Hepatic stellate cell (primary cell): Measurements from ENCODE around the gene DLGAP3.

ENCODE experiments used
- DNase-seq: peaks from one replicate; pipeline ENCODE4 v3.0.0; 2011; ENCODE audit warnings: low spot score

The DLGAP3 gene

DNA sequence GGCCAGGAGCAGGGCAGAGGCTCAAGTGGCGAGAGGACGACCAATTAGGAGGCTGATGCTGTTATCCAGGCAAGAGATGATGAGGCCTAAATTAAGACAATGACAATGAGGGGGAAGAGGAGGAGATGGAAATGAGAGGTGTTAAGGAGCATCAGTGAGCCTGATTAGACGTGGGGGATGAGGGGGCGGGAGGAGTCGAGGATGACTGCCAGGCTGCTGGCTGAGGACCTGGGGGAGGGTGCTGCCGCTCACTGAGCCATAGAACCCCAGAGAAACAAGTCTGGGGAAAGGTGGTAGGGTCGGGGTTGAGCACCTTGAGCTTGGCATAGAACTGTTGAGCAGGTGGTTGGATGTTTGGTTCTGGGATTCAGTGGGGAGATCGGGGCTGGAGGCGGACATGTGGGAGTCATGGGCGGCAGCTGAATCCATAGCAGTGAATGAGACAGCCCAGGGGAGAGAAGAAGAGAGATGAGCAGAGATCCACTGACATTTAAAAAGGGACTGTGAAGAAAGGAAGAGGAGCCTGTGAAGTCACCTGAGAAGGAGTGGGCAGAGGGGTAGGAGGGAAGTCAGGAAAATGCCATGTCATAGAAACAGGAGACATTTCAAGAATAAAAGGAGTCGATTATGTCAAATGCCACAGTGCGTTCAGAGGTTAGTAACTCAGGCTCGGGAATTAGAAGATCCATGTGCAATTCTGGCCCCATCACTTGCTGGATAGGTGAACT, 28.5 kb downstream of the DLGAP3 start:
- DNase-seq = no peak

DNA sequence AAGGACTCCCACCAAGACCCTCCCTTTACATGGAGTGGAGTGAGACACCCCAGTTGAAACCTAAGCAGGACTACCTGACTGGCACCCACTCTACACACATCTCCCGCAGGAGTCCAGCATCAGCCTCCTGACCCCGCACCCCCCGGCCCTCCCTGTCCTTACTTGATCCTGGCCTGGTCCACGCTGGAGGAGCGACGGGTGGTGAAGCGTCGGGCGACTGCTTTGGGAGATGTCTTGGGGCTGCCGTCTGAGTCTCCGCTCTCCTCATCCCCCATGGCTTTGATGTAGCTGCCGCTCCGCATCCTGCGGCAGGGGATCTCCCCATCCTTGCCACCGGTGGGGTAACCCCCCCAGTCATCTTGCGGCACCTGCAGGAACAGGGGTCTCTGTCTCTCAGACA, 29.5 kb downstream of the DLGAP3 start:
- no peak for DNase-seq

GRCh38 chr1:34899471-34899870, 30.0 kb downstream of the DLGAP3 start:
- no peak for DNase-seq

DNA sequence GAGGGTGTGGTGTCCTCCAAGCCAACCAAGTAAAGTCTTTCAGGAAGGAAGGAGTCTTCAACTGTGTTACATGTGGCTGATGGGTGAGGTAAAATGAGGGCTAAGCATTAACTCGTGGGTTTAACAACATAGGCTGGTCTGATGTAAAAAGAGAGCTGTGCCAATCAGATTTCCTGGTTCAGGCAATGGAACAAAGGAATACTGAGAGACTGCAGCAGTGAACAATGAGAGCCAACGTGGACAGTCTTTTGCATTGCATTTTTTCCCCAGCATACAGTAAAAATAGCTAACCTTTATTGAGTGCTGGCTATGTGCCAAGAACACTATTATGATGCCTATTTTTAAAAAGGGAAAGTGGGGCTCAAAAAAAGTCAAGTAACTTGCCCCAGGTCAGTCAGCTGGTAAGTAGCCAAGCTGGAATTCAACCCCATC, 31.1 kb downstream of the DLGAP3 start:
- no peak for DNase-seq

GRCh38 chr1:34896612-34897011, 32.8 kb downstream of the DLGAP3 start:
- DNase-seq = no peak

GRCh38 chr1:34889705-34890104, 39.7 kb downstream of the DLGAP3 start:
- DNase-seq = no peak

DNA sequence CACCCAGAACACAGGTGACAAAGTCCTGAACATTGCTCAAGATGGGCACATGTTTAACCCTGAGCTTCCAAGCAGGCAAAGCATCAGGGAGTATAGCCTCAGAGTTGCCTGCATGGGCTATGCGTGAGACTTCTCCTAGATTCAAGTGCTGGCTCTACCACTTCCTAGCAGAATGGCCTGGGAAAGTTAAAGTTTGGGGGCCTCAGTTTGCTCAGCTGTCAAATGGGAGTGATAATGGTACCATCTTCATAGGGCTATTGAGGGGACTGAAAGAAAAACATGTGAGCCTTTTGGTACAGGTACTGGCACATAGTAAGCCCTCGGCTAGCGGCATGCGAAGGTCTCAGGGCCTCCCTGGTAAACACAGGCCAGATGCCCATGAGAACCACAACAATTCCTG, 41.9 kb downstream of the DLGAP3 start:
- DNase-seq = no peak

DNA sequence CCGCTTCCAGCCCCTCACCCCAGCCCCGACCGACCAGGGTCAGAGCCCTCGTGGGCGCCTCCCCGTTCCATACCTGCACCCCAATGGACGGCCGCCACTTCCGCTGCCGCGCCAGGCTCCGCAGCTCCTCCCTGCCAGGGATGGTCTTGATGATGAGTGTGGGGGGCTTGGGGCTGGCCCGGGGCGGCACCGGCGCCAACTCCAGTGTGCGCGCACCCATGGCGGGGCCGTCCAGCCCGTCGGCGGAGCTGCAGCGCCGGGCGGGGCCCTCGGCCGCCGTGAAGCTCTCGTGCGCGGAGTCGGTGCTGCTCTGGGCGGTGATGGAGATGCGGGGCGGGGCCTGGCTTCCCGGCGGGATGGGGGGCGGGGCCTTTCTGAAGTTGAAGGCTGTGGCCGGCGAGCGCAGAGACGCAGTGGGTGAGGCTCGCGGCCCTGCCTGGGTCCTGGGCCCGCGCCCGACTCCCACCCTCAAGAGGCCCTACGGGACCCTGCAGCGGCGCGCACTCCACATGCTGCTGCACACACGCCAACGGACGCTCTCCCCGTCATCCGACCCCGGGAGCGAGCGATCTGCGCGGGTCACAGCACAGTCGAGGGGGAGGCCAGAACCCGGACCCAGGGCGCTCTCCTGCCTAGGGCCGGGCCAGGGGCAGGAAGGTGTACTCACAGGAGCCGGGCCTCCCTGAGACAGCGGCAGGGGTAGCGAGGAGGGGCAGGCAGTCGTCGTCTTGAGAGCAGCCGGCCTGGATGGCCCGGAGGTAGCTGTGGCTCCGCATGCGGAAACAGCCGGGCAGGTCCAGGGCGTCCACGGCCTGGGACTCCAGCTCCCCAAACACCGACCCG, 43.8 kb downstream of the DLGAP3 start:
- DNase-seq = peak; percentile 47

DNA sequence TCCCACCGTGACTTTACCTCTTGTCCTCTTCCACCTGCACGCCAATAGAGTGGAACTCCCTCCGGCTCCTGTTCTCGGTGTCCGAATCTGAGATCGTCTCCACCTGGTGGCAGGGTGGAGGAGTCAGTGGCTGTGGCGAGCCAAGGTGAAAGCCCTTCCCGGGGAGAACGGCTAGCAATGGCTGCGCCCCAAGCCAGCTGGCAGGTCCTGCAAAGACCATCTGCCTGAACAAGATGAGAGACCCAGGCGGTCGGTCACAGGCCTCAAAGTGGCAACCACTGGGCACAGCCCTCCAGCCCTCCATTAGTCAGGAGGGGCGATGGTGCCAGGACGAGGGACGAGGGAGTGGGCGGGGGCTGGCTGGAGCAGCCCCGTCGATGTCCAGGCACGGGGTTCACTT, 44.5 kb downstream of the DLGAP3 start:
- no peak for DNase-seq

DNA sequence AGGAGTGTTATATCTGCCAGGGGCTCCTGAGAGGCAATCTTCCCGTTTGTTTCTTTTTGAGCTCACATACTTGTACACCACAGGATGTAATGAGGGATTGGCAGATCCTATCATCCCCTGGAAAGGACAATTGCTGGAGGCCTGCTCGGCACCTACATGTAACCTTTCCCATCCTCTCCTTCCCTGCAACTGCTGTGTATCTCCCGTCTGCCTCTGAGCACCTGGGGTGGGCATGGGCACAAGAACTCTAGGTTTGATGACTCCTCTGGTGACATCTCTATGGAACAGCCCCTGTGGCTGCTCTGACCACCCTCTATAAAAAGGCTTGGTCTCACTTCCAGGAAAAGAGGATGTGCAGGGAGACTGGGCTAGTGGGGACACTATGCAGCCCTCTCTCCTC, 44.9 kb downstream of the DLGAP3 start:
- DNase-seq = no peak

- DNase-seq = no peak
These were observed 50.2 kb downstream of the DLGAP3 start for GRCh38 chr1:34879230-34879629.

DNA sequence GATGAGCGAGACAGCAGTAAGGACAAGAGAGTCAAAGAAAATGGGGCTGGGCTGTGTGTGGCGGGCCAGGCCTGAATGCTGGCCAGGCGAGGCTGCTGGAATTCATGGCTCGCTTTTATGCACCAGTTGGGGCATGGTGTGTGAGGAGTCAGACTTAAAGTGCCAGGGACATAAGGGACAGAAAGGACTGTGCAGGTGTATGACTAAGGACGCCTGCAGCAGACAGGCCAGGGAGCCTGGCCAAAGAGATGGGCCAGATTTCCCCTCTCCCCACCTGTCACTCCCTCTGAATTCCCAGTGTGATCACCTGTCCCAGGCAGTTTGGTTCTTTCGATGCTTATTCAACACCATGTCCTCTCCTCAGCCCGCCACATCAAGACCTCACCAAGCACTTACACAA, 53.0 kb downstream of the DLGAP3 start:
- no peak for DNase-seq

- no peak for DNase-seq
These were observed 55.0 kb downstream of the DLGAP3 start for GRCh38 chr1:34874296-34874952.

GRCh38 chr1:34872133-34872503, 57.3 kb downstream of the DLGAP3 start:
- no peak for DNase-seq

DNA sequence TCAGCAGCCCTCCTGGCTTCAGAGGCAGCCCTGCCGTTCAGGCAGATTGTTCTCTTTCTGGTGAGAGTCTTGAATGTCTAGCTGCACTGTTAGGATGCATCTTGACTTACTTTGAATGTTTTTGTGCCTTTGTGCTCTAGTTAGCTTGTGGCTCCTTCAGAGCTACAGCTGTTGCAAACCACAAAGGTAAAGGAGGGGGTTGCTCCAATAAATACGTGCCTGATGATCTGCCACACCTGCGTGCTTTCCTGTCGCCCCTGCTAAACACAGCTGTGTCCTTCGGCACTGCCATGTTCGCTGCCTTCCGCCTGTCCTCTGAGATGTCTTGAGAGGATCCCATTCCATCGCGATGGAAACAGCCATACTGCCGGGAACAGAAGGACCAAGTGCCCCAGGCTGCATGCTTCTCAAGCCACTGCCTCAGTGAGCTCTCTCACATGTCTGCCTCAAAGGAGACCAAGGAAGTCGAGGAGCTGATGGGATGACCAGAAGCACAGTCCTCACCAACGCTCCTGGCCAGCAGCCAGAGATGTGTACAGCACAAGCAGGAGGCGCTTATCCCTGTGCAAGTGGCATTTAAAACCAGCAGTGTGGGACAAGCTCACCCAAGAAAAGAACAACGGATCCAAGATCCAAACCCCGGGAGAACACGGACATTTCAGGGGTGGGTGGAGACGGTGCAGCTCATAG, 57.9 kb downstream of the DLGAP3 start:
- no peak for DNase-seq

GRCh38 chr1:34870395-34870794, 59.1 kb downstream of the DLGAP3 start:
- no peak for DNase-seq

- DNase-seq = no peak
These were observed 59.7 kb downstream of the DLGAP3 start for GRCh38 chr1:34869760-34870159.

DNA sequence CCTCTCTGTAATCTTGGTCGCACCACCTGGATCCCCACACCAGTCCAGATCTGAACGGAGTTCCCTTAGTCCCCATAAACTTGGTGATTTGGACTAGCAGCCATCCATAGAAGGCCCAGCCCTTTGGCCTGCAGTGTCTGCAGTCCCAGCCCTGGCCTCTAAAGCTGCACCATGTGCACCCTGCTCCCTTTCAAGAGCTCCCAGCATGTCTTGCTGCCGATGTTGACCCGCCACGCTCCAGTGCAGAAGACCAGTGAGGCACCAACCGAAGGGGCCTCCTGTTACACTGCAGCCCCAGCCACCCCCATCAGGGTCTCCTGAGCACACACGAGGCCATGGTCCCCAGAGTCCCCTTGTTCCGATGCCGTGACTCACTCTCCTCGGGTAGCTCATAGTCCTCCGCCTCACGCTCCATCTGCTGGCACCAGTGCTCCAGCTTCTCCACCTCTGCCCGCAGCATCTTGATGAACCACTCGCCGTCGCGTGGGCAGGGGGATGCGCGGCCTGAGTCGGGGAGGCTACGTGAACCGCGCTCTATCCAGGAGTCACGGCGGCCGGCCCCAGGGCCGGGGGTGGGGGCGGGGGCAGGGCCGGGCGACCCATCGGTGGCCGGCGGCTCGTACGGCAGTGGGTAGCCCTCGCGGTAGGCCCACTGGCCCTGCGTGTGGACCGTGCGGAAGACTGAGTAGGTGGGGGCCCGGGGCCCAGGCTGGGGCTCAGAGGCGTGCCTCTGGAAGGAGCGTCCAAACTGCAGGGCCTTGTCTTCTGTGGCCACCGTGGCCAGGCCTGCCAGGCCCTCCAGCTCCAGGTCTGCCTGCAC, 61.0 kb downstream of the DLGAP3 start:
- DNase-seq = no peak

DNA sequence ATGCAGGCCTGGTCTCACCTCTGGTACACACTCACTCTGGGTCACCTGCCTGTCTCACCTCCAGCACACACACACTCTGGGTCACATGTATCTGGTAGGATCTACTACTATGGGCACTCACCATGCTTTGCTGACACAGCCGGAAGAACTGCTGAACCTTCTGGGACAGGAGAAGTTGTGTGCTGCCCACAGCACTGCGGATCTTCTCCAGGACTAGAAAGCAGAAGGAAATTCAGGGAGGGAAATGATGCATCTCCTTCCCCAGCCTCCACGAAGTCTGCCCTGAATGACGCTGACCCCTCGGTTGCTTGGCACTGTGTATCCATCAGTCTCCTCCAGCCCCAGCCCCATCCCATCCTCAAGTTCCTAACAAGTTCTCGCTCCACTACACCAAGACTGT, 62.0 kb downstream of the DLGAP3 start:
- DNase-seq = no peak

- DNase-seq = no peak
These were observed 62.7 kb downstream of the DLGAP3 start for GRCh38 chr1:34866762-34867109.

DNA sequence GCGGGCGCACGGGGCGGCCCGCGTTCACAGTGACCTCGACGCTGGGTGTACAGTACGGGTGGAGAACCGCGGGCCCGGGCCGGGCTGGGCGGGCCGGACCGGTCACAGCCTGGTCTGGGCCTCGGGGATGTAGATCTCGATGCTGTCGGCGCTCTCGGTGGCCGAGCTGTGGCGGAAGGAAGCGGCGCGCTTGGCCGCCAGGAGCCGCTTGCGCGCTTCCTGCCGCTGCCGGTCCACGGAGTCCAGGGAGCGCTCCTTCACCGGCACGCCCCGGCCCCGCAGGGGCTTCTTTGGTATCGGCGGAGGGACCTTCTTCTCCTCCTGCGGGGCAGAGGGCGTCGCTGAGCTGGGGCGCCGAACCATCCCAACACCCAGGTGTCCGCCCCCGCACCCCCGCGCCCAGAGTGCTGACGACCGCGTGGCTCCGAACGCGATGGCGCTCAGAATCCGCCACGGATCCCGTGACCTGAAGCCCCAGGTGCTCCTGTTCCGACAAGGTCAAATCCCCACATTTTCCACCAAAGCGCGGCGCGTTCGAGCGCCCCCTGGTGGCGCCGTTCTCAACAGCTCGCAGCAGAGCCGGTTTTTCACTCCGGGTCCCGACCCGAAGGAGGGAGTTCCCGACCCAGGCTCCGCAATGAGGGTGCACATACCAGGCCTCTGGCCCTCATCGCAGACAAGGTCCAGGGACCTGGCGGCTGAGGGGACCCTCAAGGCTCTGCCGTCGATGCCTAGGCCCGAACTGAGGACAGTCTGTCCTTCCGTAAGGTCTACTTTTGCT, 63.3 kb downstream of the DLGAP3 start:
- DNase-seq = peak; percentile 82
